ENCODE measurements around the gene ACOX1. TPM values are rescaled to one million over a fixed set of nuclear protein-coding genes. Genes with fewer than 3 reads are reported as not detected.
A peak's percentile ranks its signal among the peaks of the same experiment; 100 is the strongest.

ACOX1 gene
- total and polyA plus RNA-seq, 8 donors = 11.9 to 133 (median 29.8) TPM

DNA sequence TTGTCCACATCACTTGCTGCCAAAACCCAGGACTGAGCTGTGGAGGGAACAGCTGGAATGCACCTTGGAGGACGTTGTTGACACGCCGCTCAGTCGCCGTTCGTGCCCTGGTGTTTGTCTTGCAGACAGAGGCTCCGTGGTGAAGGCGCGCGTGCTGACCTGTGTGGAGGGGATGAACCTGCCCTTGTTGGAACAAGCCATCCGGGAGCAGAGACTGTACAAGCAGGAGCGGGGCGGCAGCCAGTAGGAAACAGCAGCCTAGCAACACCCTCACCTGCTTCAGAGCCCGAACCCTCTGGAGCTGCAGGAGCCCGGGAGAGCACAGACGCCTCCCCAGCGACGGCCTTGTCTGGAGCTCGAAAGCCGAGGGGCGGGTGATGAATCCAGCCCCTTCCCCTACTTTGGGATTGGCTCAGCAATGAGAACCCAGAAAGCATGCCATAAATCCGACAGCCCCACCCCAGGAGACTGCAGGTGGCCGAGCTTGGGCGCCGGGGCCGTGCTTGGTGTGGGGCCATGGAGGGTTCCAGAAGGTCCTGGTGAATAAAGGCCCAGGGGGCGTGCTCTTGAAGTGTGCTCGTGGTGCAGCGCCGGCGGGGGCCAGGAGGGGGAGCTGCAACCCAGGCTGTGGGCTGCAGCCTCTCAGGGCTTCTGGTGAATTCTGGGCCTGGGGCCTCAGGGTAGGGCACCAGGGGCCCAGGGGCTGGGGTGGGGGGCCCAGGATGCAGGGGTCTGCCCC, 21.2 kb upstream of the ACOX1 start:
- no peak for TF ChIP-seq POLR2A (IDR thresholded peaks at IDR 0.05)
- TF ChIP-seq, protein P1, sequence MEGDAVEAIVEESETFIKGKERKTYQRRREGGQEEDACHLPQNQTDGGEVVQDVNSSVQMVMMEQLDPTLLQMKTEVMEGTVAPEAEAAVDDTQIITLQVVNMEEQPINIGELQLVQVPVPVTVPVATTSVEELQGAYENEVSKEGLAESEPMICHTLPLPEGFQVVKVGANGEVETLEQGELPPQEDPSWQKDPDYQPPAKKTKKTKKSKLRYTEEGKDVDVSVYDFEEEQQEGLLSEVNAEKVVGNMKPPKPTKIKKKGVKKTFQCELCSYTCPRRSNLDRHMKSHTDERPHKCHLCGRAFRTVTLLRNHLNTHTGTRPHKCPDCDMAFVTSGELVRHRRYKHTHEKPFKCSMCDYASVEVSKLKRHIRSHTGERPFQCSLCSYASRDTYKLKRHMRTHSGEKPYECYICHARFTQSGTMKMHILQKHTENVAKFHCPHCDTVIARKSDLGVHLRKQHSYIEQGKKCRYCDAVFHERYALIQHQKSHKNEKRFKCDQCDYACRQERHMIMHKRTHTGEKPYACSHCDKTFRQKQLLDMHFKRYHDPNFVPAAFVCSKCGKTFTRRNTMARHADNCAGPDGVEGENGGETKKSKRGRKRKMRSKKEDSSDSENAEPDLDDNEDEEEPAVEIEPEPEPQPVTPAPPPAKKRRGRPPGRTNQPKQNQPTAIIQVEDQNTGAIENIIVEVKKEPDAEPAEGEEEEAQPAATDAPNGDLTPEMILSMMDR (IDR thresholded peaks at IDR 0.05) = peak in 4 of 7 experiments; percentile 49 to 73 (median 63)
- TF ChIP-seq POLR2AphosphoS5 (IDR thresholded peaks at IDR 0.05) = no peak
- TF ChIP-seq EP300 (IDR thresholded peaks at IDR 0.05) = no peak
- H3K36me3 ChIP-seq = peaks cover 0 to 45% (median 21%) of the 10 kb centered on the region in 4 donors
- no peak overlapping the region for H3K4me3 ChIP-seq
- peaks cover 27 to 61% (median 45%) of the 10 kb centered on the region in 4 donors for H3K4me1 ChIP-seq
- WGBS, 5 donors = 49 to 63% (median 58%) methylated on average over 24 to 31 of the region's 31 CpGs
- DNase-seq = peak; percentile 58 to 81
- intact Hi-C loops (cut with DNase I; ENCODE audit: low total_unique reads) = loop anchor here (5.0 kb wide), 1 partner anchor 93 kb away; no protein-coding TSS in a partner anchor
- peak overlapping the region in 2 of 5 donors; percentile 18 to 36 for H3K27ac ChIP-seq
- H3K27me3 ChIP-seq = no peaks in the 10 kb centered on the region
- H3K9me3 ChIP-seq = no peaks in the 10 kb centered on the region

- peaks cover 21 to 51% (median 41%) of the 10 kb centered on the region in 4 donors for H3K4me1 ChIP-seq
- intact Hi-C loops (cut with DNase I; ENCODE audit: low total_unique reads) = no loop called here
- H3K4me3 ChIP-seq = no peak overlapping the region
- WGBS, 5 donors = 78 to 90% (median 84%) methylated on average over 9 of the region's 9 CpGs
- no peaks in the 10 kb centered on the region for H3K27me3 ChIP-seq
- DNase-seq = no peak
- H3K9me3 ChIP-seq = no peaks in the 10 kb centered on the region
- peaks cover 6 to 46% (median 32%) of the 10 kb centered on the region in 4 donors for H3K36me3 ChIP-seq
- no peak overlapping the region for H3K27ac ChIP-seq
- no peak for TF ChIP-seq EP300 (IDR thresholded peaks at IDR 0.05)
- TF ChIP-seq POLR2AphosphoS5 (IDR thresholded peaks at IDR 0.05) = no peak
- no peak for TF ChIP-seq POLR2A (IDR thresholded peaks at IDR 0.05)
- TF ChIP-seq, protein P1 (IDR thresholded peaks at IDR 0.05) = no peak
Measured at GRCh38 chr17:75998327-75998795, 19.4 kb upstream of the ACOX1 start.

DNA sequence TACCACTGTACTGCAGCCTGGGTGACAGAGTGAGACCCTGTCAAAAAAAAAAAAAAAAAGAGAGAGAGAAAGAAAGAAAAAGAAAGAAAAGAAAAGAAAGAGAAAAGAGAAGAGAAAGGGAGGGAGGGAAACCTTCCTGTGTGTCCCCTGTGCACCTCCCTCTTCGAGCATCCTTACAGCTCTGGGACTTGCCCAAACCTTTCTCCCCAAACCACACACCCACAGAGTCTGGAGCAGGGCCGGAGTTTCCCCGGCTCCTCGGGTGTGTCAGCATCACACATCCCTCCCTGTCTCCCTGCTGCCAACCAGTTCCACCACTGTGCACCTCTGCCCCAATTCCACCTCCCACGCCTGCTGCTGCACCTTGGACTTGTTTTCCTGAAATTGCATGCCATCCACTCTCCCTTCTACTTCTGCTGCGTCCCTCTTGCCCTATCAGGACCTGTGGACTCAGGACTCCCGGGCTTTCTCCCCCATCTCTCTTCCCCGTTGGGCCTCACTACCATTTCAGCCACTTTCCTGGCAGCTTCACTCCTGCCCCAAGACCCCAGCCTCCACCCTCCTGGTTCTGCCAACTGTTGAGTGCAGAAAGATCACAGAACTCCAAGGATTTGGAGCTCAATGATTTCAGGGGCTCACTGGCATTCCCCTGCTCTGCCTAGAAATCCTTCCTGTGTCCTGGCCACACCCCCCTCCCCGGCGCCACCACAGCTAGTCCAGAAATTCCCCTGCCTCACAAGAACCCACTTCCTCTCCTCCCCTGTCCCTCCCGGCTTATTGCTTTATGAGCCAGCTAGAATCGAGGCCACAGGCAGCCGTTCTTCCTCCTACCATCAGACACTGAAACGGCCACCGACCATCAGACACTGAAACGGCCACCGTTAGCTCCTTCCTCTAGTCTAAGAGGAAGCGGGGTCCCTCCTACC, 18.0 kb upstream of the ACOX1 start:
- Histone ChIP-seq H3K4me1 (peaks cover 17 to 46% (median 38%) of the 10 kb centered on the region in 4 donors), H3K4me3 (no peak overlapping the region), H3K27ac (peak overlapping the region; percentile 33 to 67 (median 59)), H3K36me3 (peaks cover 11 to 52% (median 36%) of the 10 kb centered on the region in 4 donors), H3K27me3 (no peaks in the 10 kb centered on the region), H3K9me3 (no peaks in the 10 kb centered on the region)
- 33 to 44% (median 37%) methylated on average over 18 of the region's 18 CpGs for WGBS, 5 donors
- intact Hi-C loops (cut with DNase I; ENCODE audit: low total_unique reads) = no loop called here
- TF ChIP-seq, protein P1 (IDR thresholded peaks at IDR 0.05) = no peak
- TF ChIP-seq POLR2AphosphoS5 (IDR thresholded peaks at IDR 0.05) = peak in 2 of 3 donors; percentile 12 to 23
- peak; percentile 63 to 88 for DNase-seq

- TF ChIP-seq, protein P1 (IDR thresholded peaks at IDR 0.05) = no peak
- TF ChIP-seq POLR2A (IDR thresholded peaks at IDR 0.05) (no peak), POLR2AphosphoS5 (IDR thresholded peaks at IDR 0.05) (no peak), EP300 (IDR thresholded peaks at IDR 0.05) (no peak)
- Histone ChIP-seq H3K36me3 (peaks cover 11 to 49% (median 45%) of the 10 kb centered on the region in 4 donors), H3K4me3 (no peak overlapping the region), H3K27ac (no peak overlapping the region), H3K9me3 (no peaks in the 10 kb centered on the region), H3K27me3 (no peaks in the 10 kb centered on the region), H3K4me1 (peaks cover 17 to 40% (median 33%) of the 10 kb centered on the region in 4 donors)
- WGBS, 5 donors = 85 to 96% (median 91%) methylated on average over 7 of the region's 7 CpGs
- DNase-seq = no peak
- intact Hi-C loops (cut with DNase I; ENCODE audit: low total_unique reads) = no loop called here
Measured at GRCh38 chr17:75995385-75995925, 16.5 kb upstream of the ACOX1 start.

Measured in stomach (tissue), 9 donors.